ENCODE measurements around the gene ZC3H15.

DNA sequence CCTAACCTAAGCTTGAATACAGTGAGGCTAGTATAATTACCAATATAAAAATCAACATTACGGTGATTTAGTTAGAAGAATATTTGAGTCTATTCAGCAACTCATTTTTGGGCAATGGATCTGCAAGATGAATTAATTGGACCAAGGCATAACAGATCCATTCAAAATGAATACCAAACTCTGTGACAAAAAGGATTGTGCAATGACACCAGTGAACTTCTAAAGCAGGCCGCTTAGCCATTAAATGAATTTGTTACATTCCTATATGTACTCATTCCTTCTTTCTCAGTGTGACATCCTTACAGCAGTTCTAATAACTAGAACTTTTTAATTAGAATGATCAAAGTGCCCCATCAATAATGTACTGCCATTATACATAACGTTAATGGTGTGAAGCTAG lies 44.3 kb downstream of the ZC3H15 start:
- TF ChIP-seq MAX (IDR thresholded peaks at IDR 0.05) (no peak), REST (IDR thresholded peaks at IDR 0.05; ENCODE audit: low read depth) (no peak), RAD21 (IDR thresholded peaks at IDR 0.05; ENCODE audit: low read depth) (no peak), YY1 (IDR thresholded peaks at IDR 0.05; ENCODE audit: low read depth) (no peak), EP300 (IDR thresholded peaks at IDR 0.05; ENCODE audit: borderline replicate concordance) (no peak), FOXM1 (IDR thresholded peaks at IDR 0.05; ENCODE audit: borderline replicate concordance, low read depth) (no peak), CREB1 (IDR thresholded peaks at IDR 0.05; ENCODE audit: low read depth) (no peak), TAF1 (IDR thresholded peaks at IDR 0.05; ENCODE audit: low read depth) (no peak), CEBPB (IDR thresholded peaks at IDR 0.05) (0 out of 2 replicates have a peak, but pooled peaks have one; percentile 25), ZBTB7A (IDR thresholded peaks at IDR 0.05; ENCODE audit: low read depth) (no peak), USF1 (IDR thresholded peaks at IDR 0.05) (no peak), TEAD4 (IDR thresholded peaks at IDR 0.05) (no peak), NFIC (IDR thresholded peaks at IDR 0.05) (no peak)

Data from Ishikawa (cell line).